Coronary artery (tissue), 2 donors: ENCODE measurements around the gene BIRC5.

ENCODE experiments used
- DNase-seq: peaks from one replicate; pipeline ENCODE4 v3.0.0-alpha.2; 2017; ENCODE audit warnings: low spot score
- H3K27ac ChIP-seq, 2 donors: fragments of 200-600 bp; sonication (generic); one replicate each; pipeline ENCODE4 v1.5.1; 2016 to 2019
- H3K4me3 ChIP-seq: fragments of 200-600 bp; sonication (generic); 2 replicates; pipeline ENCODE4 v1.5.1; 2016; ENCODE audit warnings: mild to moderate bottlenecking, moderate library complexity
- TF ChIP-seq, protein P1 (sequence below): fragments of 200-600 bp; sonication (generic); IDR thresholded peaks from one replicate; pipeline ENCODE4 v1.5.1; 2019; ENCODE audit warnings: antibody characterized with exemption

The BIRC5 gene

GRCh38 chr17:78200451-78200850 is 13.6 kb upstream of the BIRC5 start:
- no peak for DNase-seq
- TF ChIP-seq, protein P1, sequence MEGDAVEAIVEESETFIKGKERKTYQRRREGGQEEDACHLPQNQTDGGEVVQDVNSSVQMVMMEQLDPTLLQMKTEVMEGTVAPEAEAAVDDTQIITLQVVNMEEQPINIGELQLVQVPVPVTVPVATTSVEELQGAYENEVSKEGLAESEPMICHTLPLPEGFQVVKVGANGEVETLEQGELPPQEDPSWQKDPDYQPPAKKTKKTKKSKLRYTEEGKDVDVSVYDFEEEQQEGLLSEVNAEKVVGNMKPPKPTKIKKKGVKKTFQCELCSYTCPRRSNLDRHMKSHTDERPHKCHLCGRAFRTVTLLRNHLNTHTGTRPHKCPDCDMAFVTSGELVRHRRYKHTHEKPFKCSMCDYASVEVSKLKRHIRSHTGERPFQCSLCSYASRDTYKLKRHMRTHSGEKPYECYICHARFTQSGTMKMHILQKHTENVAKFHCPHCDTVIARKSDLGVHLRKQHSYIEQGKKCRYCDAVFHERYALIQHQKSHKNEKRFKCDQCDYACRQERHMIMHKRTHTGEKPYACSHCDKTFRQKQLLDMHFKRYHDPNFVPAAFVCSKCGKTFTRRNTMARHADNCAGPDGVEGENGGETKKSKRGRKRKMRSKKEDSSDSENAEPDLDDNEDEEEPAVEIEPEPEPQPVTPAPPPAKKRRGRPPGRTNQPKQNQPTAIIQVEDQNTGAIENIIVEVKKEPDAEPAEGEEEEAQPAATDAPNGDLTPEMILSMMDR: no peak
- Histone ChIP-seq H3K4me3 (no peak overlapping the region), H3K27ac (peak overlapping the region in 1 of 2 donors; percentile 22)

DNA sequence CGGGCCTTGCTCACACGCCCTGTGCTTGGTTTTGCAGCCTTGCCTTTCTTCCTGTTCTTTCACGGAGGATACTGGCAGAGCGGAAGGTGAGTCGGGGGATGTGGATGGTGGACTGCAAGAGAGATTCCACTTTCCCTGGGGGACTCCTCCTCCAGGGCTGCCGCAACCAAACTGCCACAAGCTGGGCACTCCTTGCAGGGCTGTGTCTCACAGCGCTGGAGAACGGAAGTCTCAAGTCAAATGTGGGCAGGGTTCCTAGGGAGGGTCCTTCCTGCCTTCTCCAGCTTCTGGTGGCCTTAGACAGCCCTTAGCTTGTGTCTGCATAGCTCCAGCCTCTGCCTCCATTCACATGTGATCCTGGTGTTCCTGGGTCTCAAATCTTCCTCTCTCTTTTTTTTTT is 11.4 kb upstream of the BIRC5 start:
- DNase-seq: peak; percentile 53
- H3K4me3 ChIP-seq: no peak overlapping the region
- H3K27ac ChIP-seq: no peak overlapping the region
- TF ChIP-seq, protein P1: no peak

- TF ChIP-seq, protein P1: no peak
- no peak for DNase-seq
- no peak overlapping the region for H3K4me3 ChIP-seq
- no peak overlapping the region for H3K27ac ChIP-seq
Observed at GRCh38 chr17:78204387-78205123, 9.5 kb upstream of the BIRC5 start.

- peak; percentile 66 for DNase-seq
- Histone ChIP-seq H3K4me3 (no peak overlapping the region), H3K27ac (no peak overlapping the region)
- TF ChIP-seq, protein P1: no peak
Observed at GRCh38 chr17:78205124-78205775, 8.8 kb upstream of the BIRC5 start.

GRCh38 chr17:78206298-78206697 is 7.8 kb upstream of the BIRC5 start:
- DNase-seq: no peak
- TF ChIP-seq, protein P1: no peak
- Histone ChIP-seq H3K4me3 (no peak overlapping the region), H3K27ac (no peak overlapping the region)

DNA sequence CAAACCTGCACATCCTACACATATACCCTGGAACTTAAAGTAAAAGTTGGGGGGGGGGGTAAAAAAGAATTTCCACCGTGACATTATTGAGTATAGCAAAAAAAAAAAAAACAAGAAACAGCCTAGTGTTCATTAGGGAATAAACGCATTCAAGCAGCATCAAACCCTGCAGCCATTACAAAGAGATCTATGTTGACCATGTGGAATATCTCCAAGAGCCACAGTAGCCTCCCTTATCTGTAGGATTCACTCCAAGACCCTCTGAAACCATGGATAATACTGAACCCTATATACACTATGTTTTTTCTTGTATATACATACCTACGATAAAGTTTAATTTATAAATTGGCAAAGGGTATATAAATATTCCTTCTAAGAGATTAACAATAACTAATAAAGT is 5.6 kb upstream of the BIRC5 start:
- no peak for DNase-seq
- TF ChIP-seq, protein P1: no peak
- no peak overlapping the region for H3K4me3 ChIP-seq
- H3K27ac ChIP-seq: no peak overlapping the region

- TF ChIP-seq, protein P1: no peak
- Histone ChIP-seq H3K27ac (no peak overlapping the region), H3K4me3 (no peak overlapping the region)
- DNase-seq: peak; percentile 53
Observed at GRCh38 chr17:78210111-78210510, 3.9 kb upstream of the BIRC5 start.
